AG09309 (cell line): ENCODE data around the gene EYS.
"Not testable (repeated sequence)": the region's sequence is repeated elsewhere in the genome, so short reads cannot be mapped to it uniquely, and the experiment has no call there.

ENCODE experiments used
- DNase-seq: peaks from one replicate; pipeline ENCODE4 v3.0.0-alpha.2; 2010; ENCODE audit warnings: low read depth
- H3K4me3 ChIP-seq: 2 replicates; pipeline ENCODE4 v1.5.1; 2011; ENCODE audit warnings: mild to moderate bottlenecking, low read depth, low read length, moderate library complexity; ENCODE audit not compliant: control insufficient read depth
- CTCF ChIP-seq: IDR thresholded peaks from 2 replicates; pipeline ENCODE4 v1.5.1; 2011; ENCODE audit warnings: mild to moderate bottlenecking, low read depth, low read length, inconsistent platforms; ENCODE audit not compliant: insufficient read depth, control insufficient read depth; ENCODE audit errors: missing control alignments

Gene EYS

GRCh38 chr6:63760199-63760598 lies 1946.8 kb downstream of the EYS start:
- H3K4me3 ChIP-seq: no peak overlapping the region
- DNase-seq: no peak
- no peak for TF ChIP-seq CTCF

- no peak overlapping the region for H3K4me3 ChIP-seq
- TF ChIP-seq CTCF: no peak
- no peak for DNase-seq
These were observed 1947.4 kb downstream of the EYS start for GRCh38 chr6:63759605-63760105.

GRCh38 chr6:63757826-63758225 lies 1949.2 kb downstream of the EYS start:
- TF ChIP-seq CTCF: no peak
- DNase-seq: no peak
- H3K4me3 ChIP-seq: no peak overlapping the region

- DNase-seq, H3K4me3 ChIP-seq: not testable (repeated sequence)
These were observed 1949.8 kb downstream of the EYS start for GRCh38 chr6:63757275-63757674.

- no peak for TF ChIP-seq CTCF
- DNase-seq: no peak
- H3K4me3 ChIP-seq: no peak overlapping the region
These were observed 1956.6 kb downstream of the EYS start for GRCh38 chr6:63750400-63750799.

GRCh38 chr6:63745784-63746183 lies 1961.2 kb downstream of the EYS start:
- TF ChIP-seq CTCF: no peak
- H3K4me3 ChIP-seq: no peak overlapping the region
- no peak for DNase-seq

- DNase-seq: no peak
- no peak for TF ChIP-seq CTCF
- H3K4me3 ChIP-seq: no peak overlapping the region
These were observed 1962.2 kb downstream of the EYS start for GRCh38 chr6:63744810-63745209.
